Astrocyte (in vitro differentiated cells and primary cell): Measurements from ENCODE around the gene UNC80. TPM values are rescaled to one million over a fixed set of nuclear protein-coding genes. Genes with fewer than 3 reads are reported as not detected.

ENCODE experiments used
- DNase-seq: peaks from one replicate; pipeline ENCODE4 v3.0.0-alpha.2; 2010; ENCODE audit warnings: low read depth
- FAIRE-seq: peaks from 2 replicates; lab custom pipeline; 2011; peaks lifted over from hg19 to GRCh38; lab: Jason Lieb, UNC
- H2AFZ ChIP-seq: 2 replicates; pipeline ENCODE4 v1.6.0; 2012; ENCODE audit warnings: low read depth, low read length, inconsistent platforms
- H3K27ac ChIP-seq: 2 replicates; pipeline ENCODE4 v1.5.1; 2011; ENCODE audit warnings: low read depth, low read length, inconsistent platforms
- H3K27me3 ChIP-seq: 2 replicates; pipeline ENCODE4 v1.6.0; 2011; ENCODE audit warnings: low read length, inconsistent platforms; ENCODE audit not compliant: insufficient read depth
- H3K36me3 ChIP-seq: 2 replicates; pipeline ENCODE4 v1.5.1; 2011; ENCODE audit warnings: low read length, inconsistent platforms; ENCODE audit not compliant: insufficient read depth
- H3K4me1 ChIP-seq: 2 replicates; pipeline ENCODE4 v1.5.1; 2011; ENCODE audit warnings: low read length, inconsistent platforms; ENCODE audit not compliant: insufficient read depth
- H3K4me2 ChIP-seq: 2 replicates; pipeline ENCODE4 v1.6.0; 2012; ENCODE audit warnings: low read length, inconsistent platforms
- H3K4me3 ChIP-seq: 2 replicates; pipeline ENCODE4 v1.5.1; 2011; ENCODE audit warnings: low read depth, mild to moderate bottlenecking, low read length, inconsistent platforms; ENCODE audit not compliant: insufficient read depth
- H3K79me2 ChIP-seq: 2 replicates; pipeline ENCODE4 v1.6.0; 2012; ENCODE audit warnings: mild to moderate bottlenecking, low read length, inconsistent platforms; ENCODE audit not compliant: insufficient read depth
- H3K9ac ChIP-seq: 2 replicates; pipeline ENCODE4 v1.6.0; 2012; ENCODE audit warnings: mild to moderate bottlenecking, low read length, inconsistent platforms
- H3K9me3 ChIP-seq: 2 replicates; pipeline ENCODE4 v1.5.1; 2012; ENCODE audit warnings: low read depth, mild to moderate bottlenecking, low read length, inconsistent platforms; ENCODE audit not compliant: insufficient read depth
- H4K20me1 ChIP-seq: 2 replicates; pipeline ENCODE4 v1.6.0; 2012; ENCODE audit warnings: low read length, inconsistent platforms; ENCODE audit not compliant: insufficient read depth
- H3K27ac Mint-ChIP-seq: one replicate; pipeline ENCODE4 v1.8.0; 2021; ENCODE audit warnings: mild to moderate bottlenecking, mixed read lengths; ENCODE audit not compliant: unreplicated experiment
- H3K27me3 Mint-ChIP-seq: one replicate; pipeline ENCODE4 v1.8.0; 2021; ENCODE audit warnings: low read depth, mixed read lengths; ENCODE audit not compliant: unreplicated experiment
- H3K36me3 Mint-ChIP-seq: one replicate; pipeline ENCODE4 v1.8.0; 2021; ENCODE audit warnings: low read depth, mixed read lengths; ENCODE audit not compliant: unreplicated experiment
- H3K4me1 Mint-ChIP-seq: one replicate; pipeline ENCODE4 v1.8.0; 2021; ENCODE audit warnings: low read depth, mixed read lengths; ENCODE audit not compliant: unreplicated experiment
- H3K4me3 Mint-ChIP-seq: one replicate; pipeline ENCODE4 v1.8.0; 2021; ENCODE audit warnings: mild to moderate bottlenecking, moderate library complexity, mixed read lengths; ENCODE audit not compliant: unreplicated experiment
- H3K9me3 Mint-ChIP-seq: one replicate; pipeline ENCODE4 v1.8.0; 2021; ENCODE audit warnings: mild to moderate bottlenecking, mixed read lengths; ENCODE audit not compliant: unreplicated experiment
- CTCF ChIP-seq: IDR thresholded peaks from 2 replicates; pipeline ENCODE4 v1.5.1; 2011; ENCODE audit warnings: low read depth, mild to moderate bottlenecking, inconsistent platforms, low read length, moderate library complexity; ENCODE audit not compliant: insufficient read depth
- EZH2 ChIP-seq: IDR thresholded peaks from 2 replicates; pipeline ENCODE4 v1.6.1; 2012; ENCODE audit warnings: mild to moderate bottlenecking, low read length, inconsistent platforms; ENCODE audit not compliant: insufficient read depth
- total RNA-seq: library from RNA; stranded (reverse); gene quantifications from 2 replicates; pipeline ENCODE4 v1.2.1, GENCODE V29; 2021

Gene UNC80
- total RNA-seq, 1 donor from 2014 or later = 0.27 TPM

- no peaks in the 10 kb centered on the region for H3K9me3 ChIP-seq
- H3K9ac ChIP-seq = no peak overlapping the region
- no peak overlapping the region for H3K27ac ChIP-seq
- no peaks in the 10 kb centered on the region for H3K27me3 Mint-ChIP-seq
- peaks cover 3% of the 10 kb centered on the region for H3K36me3 Mint-ChIP-seq
- no peak overlapping the region for H3K4me2 ChIP-seq
- no peak overlapping the region for H3K4me3 ChIP-seq
- H3K4me3 Mint-ChIP-seq = no peak overlapping the region
- H3K27me3 ChIP-seq = no peaks in the 10 kb centered on the region
- H3K4me1 ChIP-seq = no peaks in the 10 kb centered on the region
- H3K79me2 ChIP-seq = no peaks in the 10 kb centered on the region
- no peaks in the 10 kb centered on the region for H4K20me1 ChIP-seq
- FAIRE-seq (no peak), DNase-seq (no peak)
- no peak for TF ChIP-seq CTCF
- TF ChIP-seq EZH2 = no peak
- H3K36me3 ChIP-seq = peaks cover 17% of the 10 kb centered on the region
- no peaks in the 10 kb centered on the region for H3K4me1 Mint-ChIP-seq
- no peak overlapping the region for H3K27ac Mint-ChIP-seq
- no peak overlapping the region for H2AFZ ChIP-seq
- no peaks in the 10 kb centered on the region for H3K9me3 Mint-ChIP-seq
Observed at GRCh38 chr2:210027608-210028007, 256.0 kb downstream of the UNC80 start.

GRCh38 chr2:210028178-210028577 lies 256.5 kb downstream of the UNC80 start:
- FAIRE-seq (no peak), DNase-seq (no peak)
- no peak overlapping the region for H3K4me3 Mint-ChIP-seq
- H3K9ac ChIP-seq = no peak overlapping the region
- no peaks in the 10 kb centered on the region for H3K9me3 Mint-ChIP-seq
- H3K9me3 ChIP-seq = no peaks in the 10 kb centered on the region
- no peak overlapping the region for H3K4me3 ChIP-seq
- H3K27me3 ChIP-seq = no peaks in the 10 kb centered on the region
- peaks cover 3% of the 10 kb centered on the region for H3K36me3 Mint-ChIP-seq
- H3K36me3 ChIP-seq = peaks cover 15% of the 10 kb centered on the region
- no peaks in the 10 kb centered on the region for H3K79me2 ChIP-seq
- TF ChIP-seq CTCF (no peak), EZH2 (no peak)
- H3K27me3 Mint-ChIP-seq = no peaks in the 10 kb centered on the region
- no peaks in the 10 kb centered on the region for H3K4me1 ChIP-seq
- no peaks in the 10 kb centered on the region for H4K20me1 ChIP-seq
- no peak overlapping the region for H3K27ac Mint-ChIP-seq
- no peaks in the 10 kb centered on the region for H3K4me1 Mint-ChIP-seq
- no peak overlapping the region for H3K27ac ChIP-seq
- H2AFZ ChIP-seq = no peak overlapping the region
- no peak overlapping the region for H3K4me2 ChIP-seq

GRCh38 chr2:210034087-210034683 lies 262.6 kb downstream of the UNC80 start:
- Histone ChIP-seq H3K27ac (no peak overlapping the region), H3K36me3 (no peaks in the 10 kb centered on the region), H4K20me1 (no peaks in the 10 kb centered on the region), H3K4me1 (no peaks in the 10 kb centered on the region), H3K79me2 (no peaks in the 10 kb centered on the region), H3K4me2 (no peak overlapping the region), H2AFZ (no peak overlapping the region), H3K27me3 (no peaks in the 10 kb centered on the region), H3K4me3 (no peak overlapping the region), H3K9me3 (no peaks in the 10 kb centered on the region), H3K9ac (no peak overlapping the region)
- no peak overlapping the region for H3K4me3 Mint-ChIP-seq
- no peak overlapping the region for H3K27ac Mint-ChIP-seq
- no peaks in the 10 kb centered on the region for H3K36me3 Mint-ChIP-seq
- H3K27me3 Mint-ChIP-seq = no peaks in the 10 kb centered on the region
- TF ChIP-seq CTCF (no peak), EZH2 (no peak)
- no peaks in the 10 kb centered on the region for H3K9me3 Mint-ChIP-seq
- H3K4me1 Mint-ChIP-seq = no peaks in the 10 kb centered on the region
- DNase-seq (no peak), FAIRE-seq (no peak)
